Trophoblast cell (in vitro differentiated cells and primary cell): ENCODE data around the gene TMEM132D.

Source experiments
- DNase-seq, 2 donors: peaks; one replicate each; pipeline ENCODE4 v3.0.0-alpha.2; 2016
- H2AFZ ChIP-seq: 2 replicates; pipeline ENCODE4 v1.6.1; 2013; ENCODE audit warnings: low read length, moderate library complexity, mild to moderate bottlenecking; ENCODE audit not compliant: insufficient read depth, poor library complexity
- H2AK5ac ChIP-seq: 2 replicates; pipeline ENCODE4 v1.6.1; 2013; ENCODE audit warnings: mild to moderate bottlenecking, low read length
- H2BK120ac ChIP-seq: 2 replicates; pipeline ENCODE4 v1.6.1; 2013; ENCODE audit warnings: low read length, mild to moderate bottlenecking, moderate library complexity; ENCODE audit not compliant: insufficient read depth, poor library complexity
- H2BK12ac ChIP-seq: 2 replicates; pipeline ENCODE4 v1.6.1; 2013; ENCODE audit warnings: mild to moderate bottlenecking, low read length, moderate library complexity
- H2BK5ac ChIP-seq: 2 replicates; pipeline ENCODE4 v1.6.1; 2013; ENCODE audit warnings: low read length, low read depth, moderate library complexity, mild to moderate bottlenecking; ENCODE audit not compliant: poor library complexity
- H3K14ac ChIP-seq: 2 replicates; pipeline ENCODE4 v1.6.1; 2013; ENCODE audit warnings: mild to moderate bottlenecking, low read length
- H3K18ac ChIP-seq: 2 replicates; pipeline ENCODE4 v1.6.1; 2013; ENCODE audit warnings: mild to moderate bottlenecking, low read length
- H3K23ac ChIP-seq: 2 replicates; pipeline ENCODE4 v1.6.1; 2013; ENCODE audit warnings: low read length
- H3K27ac ChIP-seq: 2 replicates; pipeline ENCODE4 v1.5.1; 2013; ENCODE audit warnings: low read depth, mild to moderate bottlenecking, inconsistent platforms, low read length, moderate library complexity
- H3K27me3 ChIP-seq: 2 replicates; pipeline ENCODE4 v1.6.1; 2013; ENCODE audit warnings: inconsistent platforms, mild to moderate bottlenecking, low read length, moderate library complexity; ENCODE audit not compliant: insufficient read depth
- H3K36me3 ChIP-seq, 2 experiments: 1 replicate in 1 of 2; 2 replicates in 1 of 2; pipeline ENCODE4 v1.6.1; 2013; ENCODE audit warnings: low read length in 2 of 2, mild to moderate bottlenecking in 2 of 2, moderate library complexity in 1 of 2; ENCODE audit not compliant: insufficient read depth in 2 of 2, control insufficient read depth in 1 of 2
- H3K4ac ChIP-seq: 2 replicates; pipeline ENCODE4 v1.6.1; 2013; ENCODE audit warnings: low read depth, mild to moderate bottlenecking, low read length, moderate library complexity
- H3K4me1 ChIP-seq, 2 experiments: 1 replicate in 1 of 2; 2 replicates in 1 of 2; pipeline ENCODE4 v1.6.1; 2013; ENCODE audit warnings: low read length in 2 of 2, mild to moderate bottlenecking in 2 of 2, moderate library complexity in 1 of 2; ENCODE audit not compliant: insufficient read depth in 2 of 2, control insufficient read depth in 1 of 2
- H3K4me2 ChIP-seq: 2 replicates; pipeline ENCODE4 v1.6.1; 2013; ENCODE audit warnings: inconsistent platforms, mild to moderate bottlenecking, low read length, moderate library complexity
- H3K4me3 ChIP-seq: 2 replicates; pipeline ENCODE4 v1.5.1; 2013; ENCODE audit warnings: mild to moderate bottlenecking, low read depth, low read length, inconsistent platforms
- H3K79me1 ChIP-seq: one replicate; pipeline ENCODE4 v1.6.1; 2013; ENCODE audit warnings: low read length
- H3K79me2 ChIP-seq: 2 replicates; pipeline ENCODE4 v1.6.1; 2013; ENCODE audit warnings: low read length, mild to moderate bottlenecking; ENCODE audit not compliant: control insufficient read depth, insufficient read depth, poor library complexity
- H3K9ac ChIP-seq: 2 replicates; pipeline ENCODE4 v1.6.1; 2013; ENCODE audit warnings: mild to moderate bottlenecking, low read length
- H3K9me3 ChIP-seq: 2 replicates; pipeline ENCODE4 v1.6.1; 2013; ENCODE audit warnings: low read depth, mild to moderate bottlenecking, control low read depth, inconsistent platforms, low read length; ENCODE audit not compliant: insufficient read depth
- H4K12ac ChIP-seq: 2 replicates; pipeline ENCODE4 v1.6.1; 2013; ENCODE audit warnings: low read depth, mild to moderate bottlenecking, low read length, moderate library complexity
- H4K8ac ChIP-seq: 2 replicates; pipeline ENCODE4 v1.6.1; 2013; ENCODE audit warnings: low read depth, mild to moderate bottlenecking, low read length, moderate library complexity
- H4K91ac ChIP-seq: one replicate; pipeline ENCODE4 v1.6.1; 2013; ENCODE audit warnings: low read depth, mild to moderate bottlenecking, low read length, moderate library complexity
- WGBS: extraction: QIAGEN DNeasy Blood & Tissue Kit; methylation state at CpG from one replicate; pipeline ENCODE4 v1.1.7; 2013; ENCODE audit warnings: missing lambda C conversion rate; ENCODE audit not compliant: insufficient read length, insufficient coverage; ENCODE audit errors: extremely low coverage; 5-methylcytosine and 5-hydroxymethylcytosine counted together

The TMEM132D gene

GRCh38 chr12:129657179-129657578, 246.6 kb downstream of the TMEM132D start:
- Histone ChIP-seq H4K91ac (no peak overlapping the region), H2AK5ac (no peak overlapping the region), H2BK5ac (no peak overlapping the region), H3K79me2 (no peaks in the 10 kb centered on the region), H3K4ac (no peak overlapping the region), H3K18ac (no peak overlapping the region), H3K9ac (no peak overlapping the region), H3K27me3 (no peaks in the 10 kb centered on the region), H3K9me3 (peaks cover 7% of the 10 kb centered on the region), H3K4me1 (no peaks in the 10 kb centered on the region), H3K79me1 (no peaks in the 10 kb centered on the region), H3K4me2 (no peak overlapping the region), H3K36me3 (no peaks in the 10 kb centered on the region), H2AFZ (no peak overlapping the region), H4K8ac (no peak overlapping the region), H3K14ac (no peak overlapping the region), H3K27ac (no peak overlapping the region), H3K23ac (no peak overlapping the region), H2BK12ac (no peak overlapping the region), H2BK120ac (no peak overlapping the region), H3K4me3 (no peak overlapping the region), H4K12ac (no peak overlapping the region)
- WGBS, result no CpG with 5 or more reads among the region's 4 CpGs
- DNase-seq, result no peak

GRCh38 chr12:129651951-129652350, 251.9 kb downstream of the TMEM132D start:
- Histone ChIP-seq H3K79me1 (no peaks in the 10 kb centered on the region), H3K4me1 (no peaks in the 10 kb centered on the region), H3K79me2 (no peaks in the 10 kb centered on the region), H2BK12ac (no peak overlapping the region), H3K23ac (no peak overlapping the region), H3K14ac (no peak overlapping the region), H3K4ac (no peak overlapping the region), H4K8ac (no peak overlapping the region), H3K4me3 (no peak overlapping the region), H3K4me2 (no peak overlapping the region), H2BK5ac (no peak overlapping the region), H4K12ac (no peak overlapping the region), H2BK120ac (no peak overlapping the region), H3K27ac (no peak overlapping the region), H2AK5ac (no peak overlapping the region), H2AFZ (no peak overlapping the region), H3K27me3 (no peaks in the 10 kb centered on the region), H3K9ac (no peak overlapping the region), H4K91ac (no peak overlapping the region), H3K36me3 (no peaks in the 10 kb centered on the region), H3K9me3 (peaks cover 7% of the 10 kb centered on the region), H3K18ac (no peak overlapping the region)
- no CpG with 5 or more reads among the region's 6 CpGs for WGBS
- DNase-seq, result no peak

- Histone ChIP-seq H3K27me3 (no peaks in the 10 kb centered on the region), H4K12ac (no peak overlapping the region), H2AK5ac (no peak overlapping the region), H4K91ac (no peak overlapping the region), H3K18ac (no peak overlapping the region), H4K8ac (no peak overlapping the region), H2AFZ (no peak overlapping the region), H3K4me1 (no peaks in the 10 kb centered on the region), H3K4me3 (no peak overlapping the region), H2BK12ac (no peak overlapping the region), H3K23ac (no peak overlapping the region), H3K9ac (no peak overlapping the region), H3K79me1 (no peaks in the 10 kb centered on the region), H2BK5ac (no peak overlapping the region), H3K4me2 (no peak overlapping the region), H3K36me3 (no peaks in the 10 kb centered on the region), H3K79me2 (no peaks in the 10 kb centered on the region), H3K27ac (no peak overlapping the region), H3K4ac (no peak overlapping the region), H2BK120ac (no peak overlapping the region), H3K9me3 (no peaks in the 10 kb centered on the region), H3K14ac (no peak overlapping the region)
- no peak for DNase-seq
- no CpG with 5 or more reads among the region's 6 CpGs for WGBS
Observed at GRCh38 chr12:129641926-129642325, 261.9 kb downstream of the TMEM132D start.

GRCh38 chr12:129635021-129635685, 268.7 kb downstream of the TMEM132D start:
- H3K18ac ChIP-seq, result no peak overlapping the region
- no CpG with 5 or more reads among the region's 6 CpGs for WGBS
- H3K27me3 ChIP-seq, result no peaks in the 10 kb centered on the region

More at GRCh38 chr12:129635021-129635685, 268.7 kb downstream of the TMEM132D start:
- Histone ChIP-seq H2BK5ac (no peak overlapping the region), H3K14ac (no peak overlapping the region), H4K8ac (no peak overlapping the region), H3K36me3 (no peaks in the 10 kb centered on the region), H3K4me1 (no peaks in the 10 kb centered on the region), H4K91ac (no peak overlapping the region), H3K4me3 (no peak overlapping the region), H3K9ac (no peak overlapping the region), H3K79me1 (no peaks in the 10 kb centered on the region), H3K4me2 (no peak overlapping the region), H3K23ac (no peak overlapping the region), H2BK120ac (no peak overlapping the region), H2AK5ac (no peak overlapping the region), H3K27ac (no peak overlapping the region), H3K4ac (no peak overlapping the region), H3K9me3 (no peaks in the 10 kb centered on the region), H4K12ac (no peak overlapping the region), H3K79me2 (no peaks in the 10 kb centered on the region), H2BK12ac (no peak overlapping the region), H2AFZ (no peak overlapping the region)
- DNase-seq, result no peak
